Measurements from ENCODE around the gene WASF3. TPM values are rescaled to one million over a fixed set of nuclear protein-coding genes. Genes with fewer than 3 reads are reported as not detected.

The WASF3 gene
- total and polyA plus RNA-seq, 10 donors: 1.7 to 16.4 (median 8.4) TPM

DNA sequence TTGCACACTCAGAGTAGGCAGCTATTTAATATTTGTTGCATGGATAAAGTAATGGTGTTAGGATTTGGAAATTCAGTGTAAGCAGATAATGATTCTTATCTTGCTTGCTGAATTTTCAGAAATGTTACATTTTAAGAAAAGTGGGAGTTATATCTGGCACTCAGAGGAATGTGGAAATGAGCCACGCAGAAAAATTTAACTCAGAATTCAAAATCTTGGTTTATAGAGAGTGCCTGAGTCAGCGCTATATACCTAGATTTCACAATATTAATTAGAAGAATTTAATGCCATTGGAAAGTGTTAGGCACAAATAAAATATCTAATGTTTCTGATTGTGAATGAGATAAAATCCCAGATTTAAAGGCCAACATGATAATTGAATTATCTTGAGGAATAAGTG, 106.8 kb downstream of the WASF3 start:
- Histone ChIP-seq H3K4me1 (no peaks in the 10 kb centered on the region), H3K36me3 (no peaks in the 10 kb centered on the region), H3K27me3 (replicated peaks in 1 of 7) (no peaks in the 10 kb centered on the region), H3K4me3 (no peak overlapping the region), H3K9me3 (no peaks in the 10 kb centered on the region), H3K27ac (no peak overlapping the region)
- TF ChIP-seq POLR2AphosphoS5 (IDR thresholded peaks at IDR 0.05): no peak
- TF ChIP-seq, protein P1, sequence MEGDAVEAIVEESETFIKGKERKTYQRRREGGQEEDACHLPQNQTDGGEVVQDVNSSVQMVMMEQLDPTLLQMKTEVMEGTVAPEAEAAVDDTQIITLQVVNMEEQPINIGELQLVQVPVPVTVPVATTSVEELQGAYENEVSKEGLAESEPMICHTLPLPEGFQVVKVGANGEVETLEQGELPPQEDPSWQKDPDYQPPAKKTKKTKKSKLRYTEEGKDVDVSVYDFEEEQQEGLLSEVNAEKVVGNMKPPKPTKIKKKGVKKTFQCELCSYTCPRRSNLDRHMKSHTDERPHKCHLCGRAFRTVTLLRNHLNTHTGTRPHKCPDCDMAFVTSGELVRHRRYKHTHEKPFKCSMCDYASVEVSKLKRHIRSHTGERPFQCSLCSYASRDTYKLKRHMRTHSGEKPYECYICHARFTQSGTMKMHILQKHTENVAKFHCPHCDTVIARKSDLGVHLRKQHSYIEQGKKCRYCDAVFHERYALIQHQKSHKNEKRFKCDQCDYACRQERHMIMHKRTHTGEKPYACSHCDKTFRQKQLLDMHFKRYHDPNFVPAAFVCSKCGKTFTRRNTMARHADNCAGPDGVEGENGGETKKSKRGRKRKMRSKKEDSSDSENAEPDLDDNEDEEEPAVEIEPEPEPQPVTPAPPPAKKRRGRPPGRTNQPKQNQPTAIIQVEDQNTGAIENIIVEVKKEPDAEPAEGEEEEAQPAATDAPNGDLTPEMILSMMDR (IDR thresholded peaks at IDR 0.05 in 8 of 11, conservative IDR thresholded peaks at IDR 0.05 in 3 of 11): no peak
- TF ChIP-seq POLR2A (IDR thresholded peaks at IDR 0.05): no peak
- DNase-seq: no peak
- intact Hi-C loops (cut with DNase I; ENCODE audit: low total_unique reads): no loop called here
- 87 to 96% (median 91%) methylated on average over 2 of the region's 2 CpGs for WGBS, 5 donors

- DNase-seq: no peak
- intact Hi-C loops (cut with DNase I; ENCODE audit: low total_unique reads): no loop called here
- Histone ChIP-seq H3K4me1 (no peaks in the 10 kb centered on the region), H3K27ac (no peak overlapping the region), H3K4me3 (no peak overlapping the region), H3K27me3 (replicated peaks in 1 of 7) (no peaks in the 10 kb centered on the region), H3K36me3 (no peaks in the 10 kb centered on the region), H3K9me3 (no peaks in the 10 kb centered on the region)
- WGBS, 5 donors: 81 to 89% (median 85%) methylated on average over 3 of the region's 3 CpGs
- TF ChIP-seq POLR2AphosphoS5 (IDR thresholded peaks at IDR 0.05) (no peak), POLR2A (IDR thresholded peaks at IDR 0.05) (no peak)
- TF ChIP-seq, protein P1 (IDR thresholded peaks at IDR 0.05 in 8 of 11, conservative IDR thresholded peaks at IDR 0.05 in 3 of 11): no peak
These were observed 107.4 kb downstream of the WASF3 start for GRCh38 chr13:26664876-26665275.

GRCh38 chr13:26668357-26669146, 111.1 kb downstream of the WASF3 start:
- Histone ChIP-seq H3K27me3 (replicated peaks in 1 of 7) (no peaks in the 10 kb centered on the region), H3K27ac (no peak overlapping the region), H3K4me1 (no peaks in the 10 kb centered on the region), H3K4me3 (no peak overlapping the region), H3K36me3 (no peaks in the 10 kb centered on the region), H3K9me3 (no peaks in the 10 kb centered on the region)
- no peak for DNase-seq
- intact Hi-C loops (cut with DNase I; ENCODE audit: low total_unique reads): no loop called here
- WGBS, 5 donors: 82 to 94% (median 90%) methylated on average over 5 of the region's 5 CpGs
- TF ChIP-seq, protein P1 (IDR thresholded peaks at IDR 0.05 in 8 of 11, conservative IDR thresholded peaks at IDR 0.05 in 3 of 11): no peak
- TF ChIP-seq POLR2A (IDR thresholded peaks at IDR 0.05) (no peak), POLR2AphosphoS5 (IDR thresholded peaks at IDR 0.05) (no peak)

- TF ChIP-seq POLR2AphosphoS5 (IDR thresholded peaks at IDR 0.05) (no peak), POLR2A (IDR thresholded peaks at IDR 0.05) (no peak)
- TF ChIP-seq, protein P1 (IDR thresholded peaks at IDR 0.05 in 8 of 11, conservative IDR thresholded peaks at IDR 0.05 in 3 of 11): no peak
- H3K36me3 ChIP-seq: no peaks in the 10 kb centered on the region
- no peak for DNase-seq
- H3K27ac ChIP-seq: no peak overlapping the region
- intact Hi-C loops (cut with DNase I; ENCODE audit: low total_unique reads): no loop called here
- H3K27me3 ChIP-seq (replicated peaks in 1 of 7): no peaks in the 10 kb centered on the region
- H3K9me3 ChIP-seq: no peaks in the 10 kb centered on the region
- WGBS, 5 donors: 93 to 97% (median 95%) methylated on average over 5 of the region's 5 CpGs
- peaks cover 0 to 6% (median 0%) of the 10 kb centered on the region in 6 donors for H3K4me1 ChIP-seq
- no peak overlapping the region for H3K4me3 ChIP-seq
These were observed 116.4 kb downstream of the WASF3 start for GRCh38 chr13:26673890-26674289.

Measured in spleen (tissue), 11 donors.